ENCODE data around the gene SYVN1.

Gene SYVN1

DNA sequence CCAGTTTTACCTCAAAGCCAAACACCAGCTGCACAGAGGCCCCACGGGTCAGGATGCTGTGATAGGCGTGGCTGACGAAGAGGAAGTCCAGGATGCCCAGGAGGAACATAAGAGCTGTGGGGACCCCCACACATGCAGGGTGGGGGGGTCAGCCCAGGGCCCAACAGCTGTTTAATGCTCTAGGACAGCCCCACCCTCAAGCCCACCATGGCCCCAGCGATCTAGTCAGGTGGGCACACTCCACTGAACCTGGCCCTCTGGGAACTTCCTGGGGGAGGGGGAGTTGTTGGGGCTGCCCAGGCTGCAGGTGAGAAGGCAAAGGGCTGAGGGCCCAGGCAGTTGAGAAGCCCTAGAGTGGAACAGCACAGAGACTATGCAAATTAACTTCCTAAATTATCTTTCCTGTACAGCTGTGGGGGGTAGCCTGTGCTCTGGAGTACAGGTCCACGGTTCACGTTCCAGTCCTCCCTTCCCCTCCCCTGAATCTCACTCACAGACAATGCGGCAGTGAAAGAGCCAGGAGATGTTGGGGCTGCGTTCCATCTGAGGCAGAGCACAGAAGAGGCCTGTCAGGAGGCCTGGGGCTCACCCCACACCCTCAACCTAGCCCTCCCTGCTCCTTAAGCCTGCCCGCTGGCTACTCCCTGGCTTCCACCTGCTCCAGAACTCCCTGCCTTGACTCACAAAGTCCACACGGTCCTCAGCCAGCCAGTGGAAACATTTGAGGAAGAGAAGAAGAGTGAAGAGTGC lies 1.9 kb downstream of the SYVN1 start:
- no peak for ATAC-seq (ENCODE audit: insufficient read depth, low read depth)
- peaks cover 26% of the 10 kb centered on the region for H3K79me2 ChIP-seq (ENCODE audit: insufficient read depth, low read length)
- peaks cover 21% of the 10 kb centered on the region for H4K20me1 ChIP-seq (ENCODE audit: insufficient read depth, low read length)
- H3K27ac ChIP-seq (ENCODE audit: low read length), result no peak overlapping the region
- peak overlapping the region; percentile 83 for H3K4me2 ChIP-seq (ENCODE audit: insufficient read depth, low read length)
- H3K36me3 ChIP-seq (ENCODE audit: insufficient read depth, low read length), result peaks cover 56% of the 10 kb centered on the region
- TF ChIP-seq, protein P1, sequence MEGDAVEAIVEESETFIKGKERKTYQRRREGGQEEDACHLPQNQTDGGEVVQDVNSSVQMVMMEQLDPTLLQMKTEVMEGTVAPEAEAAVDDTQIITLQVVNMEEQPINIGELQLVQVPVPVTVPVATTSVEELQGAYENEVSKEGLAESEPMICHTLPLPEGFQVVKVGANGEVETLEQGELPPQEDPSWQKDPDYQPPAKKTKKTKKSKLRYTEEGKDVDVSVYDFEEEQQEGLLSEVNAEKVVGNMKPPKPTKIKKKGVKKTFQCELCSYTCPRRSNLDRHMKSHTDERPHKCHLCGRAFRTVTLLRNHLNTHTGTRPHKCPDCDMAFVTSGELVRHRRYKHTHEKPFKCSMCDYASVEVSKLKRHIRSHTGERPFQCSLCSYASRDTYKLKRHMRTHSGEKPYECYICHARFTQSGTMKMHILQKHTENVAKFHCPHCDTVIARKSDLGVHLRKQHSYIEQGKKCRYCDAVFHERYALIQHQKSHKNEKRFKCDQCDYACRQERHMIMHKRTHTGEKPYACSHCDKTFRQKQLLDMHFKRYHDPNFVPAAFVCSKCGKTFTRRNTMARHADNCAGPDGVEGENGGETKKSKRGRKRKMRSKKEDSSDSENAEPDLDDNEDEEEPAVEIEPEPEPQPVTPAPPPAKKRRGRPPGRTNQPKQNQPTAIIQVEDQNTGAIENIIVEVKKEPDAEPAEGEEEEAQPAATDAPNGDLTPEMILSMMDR (IDR thresholded peaks at IDR 0.05; ENCODE audit: borderline replicate concordance, extremely low read depth, low read length, poor library complexity, severe bottlenecking), result no peak
- no peak for TF ChIP-seq EZH2 (IDR thresholded peaks at IDR 0.05; ENCODE audit: borderline replicate concordance, low read depth, low read length, severe bottlenecking)
- peak overlapping the region in 1 of 2 experiments; percentile 86; a peak in 3 of 4 replicates for H3K4me3 ChIP-seq (ENCODE audit: low read depth in 1 of 2, low read length in 2 of 2)
- no peak overlapping the region for H2AFZ ChIP-seq (ENCODE audit: low read depth, low read length)
- no peak for DNase-seq
- H3K9me3 ChIP-seq (ENCODE audit: insufficient read depth, low read length, severe bottlenecking), result no peaks in the 10 kb centered on the region
- H3K4me1 ChIP-seq (ENCODE audit: insufficient read depth, low read length), result peaks cover 29% of the 10 kb centered on the region
- H3K27me3 ChIP-seq (ENCODE audit: insufficient read depth, low read length, poor library complexity), result no peaks in the 10 kb centered on the region
- H3K9ac ChIP-seq (ENCODE audit: low read depth, low read length), result peak overlapping the region; percentile 82; the same call in 1 of the 2 replicates

DNA sequence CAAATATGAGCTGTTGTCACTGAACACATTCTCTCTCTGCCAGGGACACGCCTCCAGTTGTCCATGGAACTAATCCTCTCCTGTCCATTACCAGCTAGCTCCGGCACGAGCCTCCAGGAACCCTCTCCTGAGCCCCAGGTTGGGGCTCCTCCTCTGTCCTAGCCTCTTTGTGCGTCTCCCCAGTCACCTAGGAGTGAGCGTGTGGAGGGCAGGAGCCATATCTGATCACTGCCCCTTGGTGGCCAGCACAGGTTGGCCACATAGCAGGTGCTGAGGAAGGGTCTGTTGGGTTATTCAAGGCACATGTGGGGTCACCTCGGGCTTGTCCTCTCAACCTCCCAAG lies 2.5 kb downstream of the SYVN1 start:
- no peak for TF ChIP-seq EZH2 (IDR thresholded peaks at IDR 0.05; ENCODE audit: borderline replicate concordance, low read depth, low read length, severe bottlenecking)
- TF ChIP-seq, protein P1 (IDR thresholded peaks at IDR 0.05; ENCODE audit: borderline replicate concordance, extremely low read depth, low read length, poor library complexity, severe bottlenecking), result no peak
- peaks cover 29% of the 10 kb centered on the region for H3K4me1 ChIP-seq (ENCODE audit: insufficient read depth, low read length)
- no peak overlapping the region for H2AFZ ChIP-seq (ENCODE audit: low read depth, low read length)
- no peak overlapping the region for H3K9ac ChIP-seq (ENCODE audit: low read depth, low read length)
- peaks cover 62% of the 10 kb centered on the region for H3K36me3 ChIP-seq (ENCODE audit: insufficient read depth, low read length)
- DNase-seq, result no peak
- H3K79me2 ChIP-seq (ENCODE audit: insufficient read depth, low read length), result peaks cover 26% of the 10 kb centered on the region
- H4K20me1 ChIP-seq (ENCODE audit: insufficient read depth, low read length), result peaks cover 21% of the 10 kb centered on the region
- no peak overlapping the region for H3K4me3 ChIP-seq (ENCODE audit: low read depth in 1 of 2, low read length in 2 of 2)
- no peak overlapping the region for H3K27ac ChIP-seq (ENCODE audit: low read length)
- no peak for ATAC-seq (ENCODE audit: insufficient read depth, low read depth)
- no peaks in the 10 kb centered on the region for H3K9me3 ChIP-seq (ENCODE audit: insufficient read depth, low read length, severe bottlenecking)
- H3K4me2 ChIP-seq (ENCODE audit: insufficient read depth, low read length), result 0 out of 2 replicates have a peak overlapping the region, but pooled peaks have one; percentile 83
- no peaks in the 10 kb centered on the region for H3K27me3 ChIP-seq (ENCODE audit: insufficient read depth, low read length, poor library complexity)

DNA sequence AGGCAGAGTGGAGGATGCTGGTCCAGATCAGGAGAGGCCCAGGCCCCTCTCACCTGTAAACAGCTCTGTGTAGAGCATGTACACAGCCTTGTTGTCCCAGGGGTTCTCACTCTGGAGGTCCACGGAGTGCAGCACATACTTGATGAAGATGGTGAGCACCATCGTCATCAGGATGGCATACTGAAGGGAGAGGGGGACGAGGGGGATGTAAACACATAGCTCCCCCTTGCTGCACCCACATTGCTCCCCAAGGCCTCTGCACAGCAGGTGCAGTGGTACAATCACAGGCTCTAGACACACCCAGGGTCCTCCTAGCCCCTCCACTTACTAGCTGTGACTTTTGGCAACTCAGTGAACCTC lies 2.9 kb downstream of the SYVN1 start:
- Histone ChIP-seq H3K9ac (ENCODE audit: low read depth, low read length) (no peak overlapping the region), H3K79me2 (ENCODE audit: insufficient read depth, low read length) (peaks cover 26% of the 10 kb centered on the region), H3K36me3 (ENCODE audit: insufficient read depth, low read length) (peaks cover 67% of the 10 kb centered on the region), H3K9me3 (ENCODE audit: insufficient read depth, low read length, severe bottlenecking) (no peaks in the 10 kb centered on the region), H3K4me3 (ENCODE audit: low read depth in 1 of 2, low read length in 2 of 2) (no peak overlapping the region), H3K27me3 (ENCODE audit: insufficient read depth, low read length, poor library complexity) (no peaks in the 10 kb centered on the region), H4K20me1 (ENCODE audit: insufficient read depth, low read length) (peaks cover 21% of the 10 kb centered on the region), H3K4me2 (ENCODE audit: insufficient read depth, low read length) (no peak overlapping the region), H3K27ac (ENCODE audit: low read length) (no peak overlapping the region), H3K4me1 (ENCODE audit: insufficient read depth, low read length) (peaks cover 29% of the 10 kb centered on the region), H2AFZ (ENCODE audit: low read depth, low read length) (no peak overlapping the region)
- ATAC-seq (ENCODE audit: insufficient read depth, low read depth), result no peak
- TF ChIP-seq EZH2 (IDR thresholded peaks at IDR 0.05; ENCODE audit: borderline replicate concordance, low read depth, low read length, severe bottlenecking), result no peak
- TF ChIP-seq, protein P1 (IDR thresholded peaks at IDR 0.05; ENCODE audit: borderline replicate concordance, extremely low read depth, low read length, poor library complexity, severe bottlenecking), result no peak
- DNase-seq, result no peak
